H9 (cell line): Measurements from ENCODE around the gene MSI2. TPM values are rescaled to one million over a fixed set of nuclear protein-coding genes. Genes with fewer than 3 reads are reported as not detected.

ENCODE experiments used
- DNase-seq: peaks from one replicate; pipeline ENCODE4 v3.0.0-alpha.2; 2017
- H2AFZ ChIP-seq: one replicate; pipeline ENCODE4 v1.6.1; 2013; ENCODE audit warnings: mild to moderate bottlenecking, low read length, control low read depth, moderate library complexity
- H2AK5ac ChIP-seq: 2 replicates; pipeline ENCODE4 v1.6.1; 2013; ENCODE audit warnings: low read length, control low read depth, mixed read lengths; ENCODE audit not compliant: insufficient read length
- H2BK120ac ChIP-seq: one replicate; pipeline ENCODE4 v1.6.1; 2013; ENCODE audit warnings: low read depth, mild to moderate bottlenecking, low read length, control low read depth, inconsistent platforms; ENCODE audit not compliant: poor library complexity, severe bottlenecking
- H2BK12ac ChIP-seq: 2 replicates; pipeline ENCODE4 v1.6.1; 2013; ENCODE audit warnings: low read length, control low read depth, mixed read lengths, low read depth; ENCODE audit not compliant: insufficient read length
- H2BK15ac ChIP-seq: 2 replicates; pipeline ENCODE4 v1.6.1; 2013; ENCODE audit warnings: low read depth, low read length, control low read depth
- H2BK20ac ChIP-seq: one replicate; pipeline ENCODE4 v1.6.1; 2013; ENCODE audit warnings: low read depth, mild to moderate bottlenecking, low read length, control low read depth, inconsistent platforms; ENCODE audit not compliant: poor library complexity, severe bottlenecking
- H2BK5ac ChIP-seq: 2 replicates; pipeline ENCODE4 v1.6.1; 2013; ENCODE audit warnings: low read length, control low read depth, mixed read lengths; ENCODE audit not compliant: insufficient read length
- H3K14ac ChIP-seq: 2 replicates; pipeline ENCODE4 v1.6.1; 2013; ENCODE audit warnings: low read length, control low read depth; ENCODE audit not compliant: insufficient read depth
- H3K18ac ChIP-seq: 2 replicates; pipeline ENCODE4 v1.6.1; 2013; ENCODE audit warnings: low read depth, mild to moderate bottlenecking, mixed read lengths, low read length, control low read depth; ENCODE audit not compliant: insufficient read length
- H3K23ac ChIP-seq: 2 replicates; pipeline ENCODE4 v1.6.1; 2013; ENCODE audit warnings: low read length, control low read depth, mixed read lengths, low read depth; ENCODE audit not compliant: insufficient read length
- H3K23me2 ChIP-seq: 2 replicates; pipeline ENCODE4 v1.6.1; 2013; ENCODE audit warnings: low read depth, mild to moderate bottlenecking, mixed read lengths, low read length, control low read depth; ENCODE audit not compliant: insufficient read length, poor library complexity, severe bottlenecking
- H3K27ac ChIP-seq: 2 replicates; pipeline ENCODE4 v1.5.1; 2013; ENCODE audit warnings: low read length, control low read depth, mixed read lengths, low read depth; ENCODE audit not compliant: insufficient read length
- H3K27me3 ChIP-seq: 2 replicates; pipeline ENCODE4 v1.6.1; 2013; ENCODE audit warnings: low read length, control low read depth, inconsistent platforms; ENCODE audit not compliant: insufficient read depth
- H3K4ac ChIP-seq: 2 replicates; pipeline ENCODE4 v1.6.1; 2013; ENCODE audit warnings: low read depth, mild to moderate bottlenecking, control low read depth, inconsistent platforms, low read length, moderate library complexity
- H3K4me1 ChIP-seq: 2 replicates; pipeline ENCODE4 v1.6.1; 2013; ENCODE audit warnings: low read length, control low read depth, inconsistent platforms; ENCODE audit not compliant: insufficient read depth
- H3K4me2 ChIP-seq: 2 replicates; pipeline ENCODE4 v1.6.1; 2013; ENCODE audit warnings: low read length, control low read depth, mixed read lengths; ENCODE audit not compliant: insufficient read length, insufficient read depth
- H3K56ac ChIP-seq: 2 replicates; pipeline ENCODE4 v1.6.1; 2013; ENCODE audit warnings: low read depth, mild to moderate bottlenecking, mixed read lengths, low read length, control low read depth; ENCODE audit not compliant: insufficient read length
- H3K79me1 ChIP-seq: 2 replicates; pipeline ENCODE4 v1.6.1; 2013; ENCODE audit warnings: low read depth, mild to moderate bottlenecking, moderate library complexity, low read length, control low read depth, inconsistent platforms; ENCODE audit not compliant: insufficient read depth, poor library complexity, severe bottlenecking
- H3K79me2 ChIP-seq: 2 replicates; pipeline ENCODE4 v1.6.1; 2013; ENCODE audit warnings: low read length, control low read depth, inconsistent platforms; ENCODE audit not compliant: insufficient read depth
- H3K9ac ChIP-seq: 2 replicates; pipeline ENCODE4 v1.6.1; 2013; ENCODE audit warnings: low read length, control low read depth, mixed read lengths; ENCODE audit not compliant: insufficient read length; ENCODE audit errors: extremely low read depth
- H3K9me3 ChIP-seq: one replicate; pipeline ENCODE4 v1.6.1; 2013; ENCODE audit warnings: low read depth, low read length, inconsistent platforms; ENCODE audit not compliant: control insufficient read depth
- H3T11ph ChIP-seq: one replicate; pipeline ENCODE4 v1.6.1; 2013; ENCODE audit warnings: mild to moderate bottlenecking, low read length, control low read depth, inconsistent platforms
- H4K20me1 ChIP-seq: one replicate; pipeline ENCODE4 v1.6.1; 2013; ENCODE audit not compliant: control insufficient read depth, insufficient read length, insufficient read depth
- H4K5ac ChIP-seq: 2 replicates; pipeline ENCODE4 v1.6.1; 2013; ENCODE audit warnings: low read depth, mild to moderate bottlenecking, mixed read lengths, low read length, control low read depth; ENCODE audit not compliant: insufficient read length
- H4K8ac ChIP-seq: replicated peaks from 2 replicates; pipeline ENCODE4 v1.6.1; 2013; ENCODE audit warnings: low read length, control low read depth, mixed read lengths, low read depth; ENCODE audit not compliant: insufficient read length
- H4K91ac ChIP-seq: 2 replicates; pipeline ENCODE4 v1.6.1; 2013; ENCODE audit warnings: low read depth, mild to moderate bottlenecking, moderate library complexity, mixed read lengths, low read length, control low read depth; ENCODE audit not compliant: insufficient read length
- H3K27ac Mint-ChIP-seq, 3 experiments: 2 replicates in 2 of 3; 3 replicates in 1 of 3; pipeline ENCODE4 v1.8.0; 2020 to 2021; ENCODE audit warnings: mixed read lengths in 3 of 3, mild to moderate bottlenecking in 1 of 3, moderate library complexity in 1 of 3
- H3K27me3 Mint-ChIP-seq: 2 replicates; pipeline ENCODE4 v1.8.0; 2021; ENCODE audit warnings: low read depth, mild to moderate bottlenecking, moderate library complexity, mixed read lengths
- H3K36me3 Mint-ChIP-seq, 3 experiments: 2 replicates in 2 of 3; 3 replicates in 1 of 3; pipeline ENCODE4 v1.8.0; 2020 to 2021; ENCODE audit warnings: low read depth in 3 of 3, mixed read lengths in 3 of 3; ENCODE audit not compliant: insufficient read depth in 1 of 3
- H3K4me1 Mint-ChIP-seq, 2 experiments: 2 replicates each; pipeline ENCODE4 v1.8.0; 2020; ENCODE audit warnings: mixed read lengths in 2 of 2
- H3K4me3 Mint-ChIP-seq, 2 experiments: 2 replicates in 1 of 2; 3 replicates in 1 of 2; pipeline ENCODE4 v1.8.0; 2020 to 2021; ENCODE audit warnings: mild to moderate bottlenecking in 2 of 2, mixed read lengths in 2 of 2, moderate library complexity in 1 of 2
- H3K9me3 Mint-ChIP-seq, 2 experiments: 2 replicates in 1 of 2; 3 replicates in 1 of 2; pipeline ENCODE4 v1.8.0; 2020; ENCODE audit warnings: mild to moderate bottlenecking in 2 of 2, mixed read lengths in 2 of 2, moderate library complexity in 1 of 2
- CTCF ChIP-seq: fragments of 200-600 bp; sonication (generic); conservative IDR thresholded peaks from 3 replicates; pipeline ENCODE4 v1.8.0; 2021; ENCODE audit warnings: antibody characterized with exemption, mild to moderate bottlenecking
- WGBS: extraction: QIAGEN DNeasy Blood & Tissue Kit; methylation state at CpG from one replicate; pipeline ENCODE4 v1.1.7; 2013; ENCODE audit warnings: missing lambda C conversion rate, low lambda C conversion rate, mixed read lengths; ENCODE audit not compliant: insufficient read length; ENCODE audit errors: extremely low coverage; 5-methylcytosine and 5-hydroxymethylcytosine counted together
- total RNA-seq: library from RNA; stranded (reverse); gene quantifications from 2 replicates; pipeline ENCODE4 v1.2.1, GENCODE V29; 2021

MSI2 gene
- total RNA-seq, 1 experiment from 2014 or later = 98.5 TPM

DNA sequence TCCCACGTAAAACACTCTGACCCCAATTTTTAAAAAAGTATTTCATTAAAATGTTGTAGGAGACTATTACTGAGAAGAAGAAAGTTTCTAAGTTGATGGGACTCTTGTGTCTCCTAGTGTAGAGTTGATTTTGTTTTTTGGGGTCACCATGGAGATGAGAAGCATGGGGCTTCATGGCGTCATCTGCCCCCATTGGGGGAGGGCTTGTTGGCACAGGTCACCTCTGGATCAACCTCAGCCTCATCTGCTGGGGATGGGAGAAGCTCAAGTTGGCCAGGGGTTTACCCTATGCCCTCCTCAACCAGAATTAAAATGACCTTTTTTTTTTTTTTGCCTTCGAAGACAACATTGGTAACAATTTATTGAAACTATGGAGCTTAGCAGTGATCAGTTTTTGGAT lies 28.3 kb downstream of the MSI2 start:
- H2BK12ac ChIP-seq = no peak overlapping the region
- H3K14ac ChIP-seq = no peak overlapping the region
- no CpG with 5 or more reads among the region's 3 CpGs for WGBS
- no peak overlapping the region for H3K27ac ChIP-seq
- no peak overlapping the region for H3K23ac ChIP-seq
- no peak overlapping the region for H4K91ac ChIP-seq
- no peaks in the 10 kb centered on the region for H3K27me3 Mint-ChIP-seq
- no peak for TF ChIP-seq CTCF
- H3K36me3 Mint-ChIP-seq = peaks cover 3 to 24% (median 11%) of the 10 kb centered on the region in 3 experiments; a peak in 5 of 7 replicates
- no peaks in the 10 kb centered on the region for H3K9me3 Mint-ChIP-seq
- peak overlapping the region; percentile 45 to 92 (median 81) for H3K27ac Mint-ChIP-seq
- H4K5ac ChIP-seq = no peak overlapping the region
- H3T11ph ChIP-seq = no peak overlapping the region
- no peak overlapping the region for H2AFZ ChIP-seq
- no peaks in the 10 kb centered on the region for H3K23me2 ChIP-seq
- H3K4me3 Mint-ChIP-seq = peak overlapping the region in 1 of 2 experiments; percentile 67; a peak in 2 of 5 replicates
- no peak overlapping the region for H3K9ac ChIP-seq
- no peaks in the 10 kb centered on the region for H4K20me1 ChIP-seq
- H3K4me1 ChIP-seq = peaks cover 9% of the 10 kb centered on the region; the same call in 1 of the 2 replicates
- no peak overlapping the region for H2AK5ac ChIP-seq
- H3K4ac ChIP-seq = no peak overlapping the region
- H3K79me1 ChIP-seq = peaks cover 5% of the 10 kb centered on the region
- H2BK20ac ChIP-seq = no peak overlapping the region
- H2BK15ac ChIP-seq = no peak overlapping the region
- no peaks in the 10 kb centered on the region for H3K9me3 ChIP-seq
- peaks cover 76 to 90% of the 10 kb centered on the region in 2 experiments for H3K4me1 Mint-ChIP-seq
- no peak overlapping the region for H3K18ac ChIP-seq
- H2BK120ac ChIP-seq = no peak overlapping the region
- H3K79me2 ChIP-seq = no peaks in the 10 kb centered on the region
- H3K27me3 ChIP-seq = no peaks in the 10 kb centered on the region
- no peak overlapping the region for H3K56ac ChIP-seq
- H2BK5ac ChIP-seq = no peak overlapping the region
- no peak overlapping the region for H4K8ac ChIP-seq
- no peak overlapping the region for H3K4me2 ChIP-seq
- DNase-seq = no peak
